OCI-LY7 (cell line): ENCODE measurements around the gene B3GALT6. TPM values are rescaled to one million over a fixed set of nuclear protein-coding genes. Genes with fewer than 3 reads are reported as not detected.

Experiments used
- BruUV-seq: library from RNA; stranded (reverse); fragments of 400-500 nt; replicated peaks from 2 replicates; lab custom pipeline; 2021; lab: Mats Ljungman, UMichigan
- CTCF ChIA-PET: fragments of 300-600 bp; sonication (Branson Sonifier 250); formaldehyde crosslinking; loops from one replicate; lab custom pipeline; 2022; ENCODE audit warnings: antibody characterized with exemption; ENCODE audit not compliant: unreplicated experiment; lab: Charles Lee
- POLR2A ChIA-PET: fragments of 300-600 bp; sonication (Branson Sonifier 250); formaldehyde crosslinking; loops from one replicate; lab custom pipeline; 2022; ENCODE audit warnings: antibody characterized with exemption; lab: Charles Lee
- DNase-seq: peaks from one replicate; pipeline ENCODE4 v3.0.0-alpha.2; 2015; ENCODE audit warnings: low spot score
- H2AFZ ChIP-seq: fragments of 200-600 bp; sonication (generic), shearing (Covaris generic); 2 replicates; pipeline ENCODE4 v1.6.1; 2014; ENCODE audit warnings: mild to moderate bottlenecking, antibody characterized with exemption, low read length, moderate library complexity
- H3K27ac ChIP-seq: fragments of 200-600 bp; sonication (generic); 2 replicates; pipeline ENCODE4 v1.5.1; 2014; ENCODE audit warnings: mixed run types, low read depth, mild to moderate bottlenecking, moderate library complexity, low read length, inconsistent platforms; ENCODE audit not compliant: poor library complexity, severe bottlenecking
- H3K36me3 ChIP-seq: fragments of 200-600 bp; sonication (generic); 2 replicates; pipeline ENCODE4 v1.6.1; 2014; ENCODE audit warnings: mild to moderate bottlenecking, antibody characterized with exemption, low read length, moderate library complexity, mixed read lengths; ENCODE audit not compliant: insufficient read depth
- H3K4me1 ChIP-seq: fragments of 200-600 bp; sonication (generic); 2 replicates; pipeline ENCODE4 v1.5.1; 2014; ENCODE audit warnings: mild to moderate bottlenecking, low read length; ENCODE audit not compliant: insufficient read depth, poor library complexity, severe bottlenecking
- H3K4me2 ChIP-seq: fragments of 200-600 bp; sonication (generic); 2 replicates; pipeline ENCODE4 v1.6.1; 2014; ENCODE audit warnings: mild to moderate bottlenecking, low read length
- H3K4me3 ChIP-seq: fragments of 200-600 bp; sonication (generic); 2 replicates; pipeline ENCODE4 v1.5.1; 2014; ENCODE audit warnings: mild to moderate bottlenecking, low read depth, low read length; ENCODE audit not compliant: poor library complexity, severe bottlenecking
- H3K79me2 ChIP-seq: fragments of 200-600 bp; sonication (generic); 2 replicates; pipeline ENCODE4 v1.6.1; 2016; ENCODE audit warnings: low read depth, mild to moderate bottlenecking, low read length, moderate library complexity, mixed read lengths; ENCODE audit not compliant: insufficient read depth
- H3K9me2 ChIP-seq: fragments of 200-600 bp; sonication (generic); 2 replicates; pipeline ENCODE4 v1.6.1; 2016; ENCODE audit warnings: mild to moderate bottlenecking, low read length, mixed read lengths; ENCODE audit not compliant: insufficient read depth
- H3K9me3 ChIP-seq: fragments of 200-600 bp; sonication (generic); 2 replicates; pipeline ENCODE4 v1.6.1; 2014; ENCODE audit warnings: mild to moderate bottlenecking, mixed run types, low read length, mixed read lengths
- H4K20me1 ChIP-seq: fragments of 200-600 bp; sonication (generic); 2 replicates; pipeline ENCODE4 v1.6.1; 2014; ENCODE audit warnings: mild to moderate bottlenecking, antibody characterized with exemption, low read length, moderate library complexity, mixed read lengths; ENCODE audit not compliant: insufficient read depth
- EZH2phosphoT487 ChIP-seq: fragments of 200-600 bp; sonication (generic); IDR thresholded peaks from 2 replicates; pipeline ENCODE4 v1.6.1; 2018; ENCODE audit warnings: low read depth, borderline replicate concordance, mild to moderate bottlenecking, mixed run types, antibody characterized with exemption, low read length, moderate library complexity, mixed read lengths
- intact Hi-C: fragments of 100-400 bp; cut with micrococcal nuclease; formaldehyde crosslinking; loops from one replicate; pipeline ENCODE4 v1.10.0; 2022; ENCODE audit not compliant: unreplicated experiment
- total RNA-seq, 2 experiments: library from RNA; depleted of rRNA in 1 of 2; stranded (reverse); fragments of >200 nt in 1 of 2; shearing (Covaris generic) in 1 of 2; gene quantifications; 2 replicates each; pipeline ENCODE4 v1.2.3, GENCODE V29; 2014 to 2022
- TF ChIP-seq, protein P1 (sequence below): fragments of 200-600 bp; sonication (generic); conservative IDR thresholded peaks from 2 replicates; pipeline ENCODE4 v1.5.1; 2014; ENCODE audit warnings: mild to moderate bottlenecking, antibody characterized with exemption, low read length, moderate library complexity, mixed read lengths

Gene B3GALT6
- total RNA-seq, 2 experiments from 2014 or later: 27.1 to 36.2 TPM

DNA sequence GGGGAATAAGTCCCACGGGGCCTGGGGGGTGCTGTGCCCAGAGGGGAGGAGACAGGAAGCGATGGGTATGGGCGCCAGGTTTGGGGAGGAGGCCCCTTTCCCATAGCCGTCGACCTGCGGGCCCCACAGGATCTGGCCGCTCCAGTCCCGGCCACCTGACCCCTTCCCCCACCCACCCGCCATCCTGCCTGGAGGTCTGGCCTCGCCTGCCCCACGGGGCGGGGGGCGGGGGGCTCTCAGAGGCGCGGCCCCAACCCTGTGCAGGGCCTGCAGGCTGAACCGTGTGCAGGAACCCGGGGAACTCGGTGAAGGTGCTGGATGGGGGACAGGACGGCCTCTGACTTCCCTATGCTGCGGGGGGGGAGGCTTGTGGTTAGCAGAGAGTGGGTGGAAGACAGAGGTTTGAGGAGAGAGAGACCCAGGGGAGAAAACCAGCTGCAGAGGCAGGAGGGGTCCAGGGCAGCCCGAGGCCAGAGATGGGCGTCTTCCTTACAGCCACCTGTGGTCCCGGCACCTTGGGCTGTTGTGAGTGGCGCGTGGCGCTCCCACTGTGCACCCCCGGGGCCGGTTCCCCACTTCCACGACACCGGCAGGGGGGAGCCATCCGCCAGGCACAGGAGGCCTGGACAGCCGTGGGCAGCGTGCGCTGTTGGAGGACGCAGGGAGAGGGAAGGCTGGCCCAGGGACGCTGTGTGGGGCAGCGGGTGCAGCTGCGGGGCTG is 23.2 kb upstream of the B3GALT6 start:
- intact Hi-C loops: no loop called here
- no peak overlapping the region for H3K27ac ChIP-seq
- CTCF ChIA-PET: no interaction called here

DNA sequence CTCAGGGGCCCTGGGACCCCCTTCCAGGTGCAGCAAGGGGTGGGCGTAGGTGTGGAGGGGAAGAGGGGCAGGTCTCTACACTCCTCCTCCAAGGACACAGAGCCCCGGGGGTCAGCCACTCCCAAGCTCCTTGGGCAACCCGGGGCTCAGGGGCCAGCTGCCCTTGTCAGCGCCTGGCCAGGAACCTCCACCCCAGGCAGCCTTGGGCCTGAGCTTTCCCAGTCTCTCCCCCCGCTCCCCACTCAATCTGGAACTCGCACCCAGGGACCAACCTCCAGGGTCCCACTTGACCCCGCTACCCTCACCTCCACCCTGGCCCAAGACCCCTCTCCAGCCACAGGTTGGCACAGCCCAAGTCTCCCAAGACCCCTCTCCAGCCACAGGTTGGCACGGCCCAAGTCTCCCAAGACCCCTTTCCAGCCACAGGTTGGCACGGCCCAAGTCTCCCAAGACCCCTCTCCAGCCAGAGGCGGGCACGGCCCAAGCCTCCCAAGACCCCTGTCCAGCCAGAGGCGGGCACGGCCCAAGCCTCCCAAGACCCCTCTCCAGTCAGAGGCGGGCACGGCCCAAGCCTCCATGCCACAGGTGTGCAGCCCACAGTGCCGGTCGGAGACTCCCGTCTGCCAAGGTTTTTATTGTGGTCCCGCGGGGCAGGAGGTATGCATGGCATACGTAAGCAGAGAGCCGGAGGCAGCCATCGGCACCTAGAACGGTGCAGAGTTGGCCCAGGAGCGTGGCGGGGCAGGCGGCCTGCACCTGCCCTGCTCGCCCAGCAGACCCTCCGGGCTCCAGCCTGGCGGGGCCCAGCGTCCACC is 21.1 kb upstream of the B3GALT6 start:
- Histone ChIP-seq H3K9me2 (no peaks in the 10 kb centered on the region), H4K20me1 (no peaks in the 10 kb centered on the region), H2AFZ (no peak overlapping the region), H3K27ac (no peak overlapping the region), H3K36me3 (no peaks in the 10 kb centered on the region), H3K4me3 (no peak overlapping the region), H3K4me2 (no peak overlapping the region), H3K4me1 (peaks cover 7% of the 10 kb centered on the region), H3K9me3 (no peaks in the 10 kb centered on the region), H3K79me2 (no peaks in the 10 kb centered on the region)
- BruUV-seq: no TSS peak
- CTCF ChIA-PET: no interaction called here
- intact Hi-C loops: no loop called here
- POLR2A ChIA-PET: no interaction called here
- TF ChIP-seq EZH2phosphoT487: no peak
- TF ChIP-seq, protein P1, sequence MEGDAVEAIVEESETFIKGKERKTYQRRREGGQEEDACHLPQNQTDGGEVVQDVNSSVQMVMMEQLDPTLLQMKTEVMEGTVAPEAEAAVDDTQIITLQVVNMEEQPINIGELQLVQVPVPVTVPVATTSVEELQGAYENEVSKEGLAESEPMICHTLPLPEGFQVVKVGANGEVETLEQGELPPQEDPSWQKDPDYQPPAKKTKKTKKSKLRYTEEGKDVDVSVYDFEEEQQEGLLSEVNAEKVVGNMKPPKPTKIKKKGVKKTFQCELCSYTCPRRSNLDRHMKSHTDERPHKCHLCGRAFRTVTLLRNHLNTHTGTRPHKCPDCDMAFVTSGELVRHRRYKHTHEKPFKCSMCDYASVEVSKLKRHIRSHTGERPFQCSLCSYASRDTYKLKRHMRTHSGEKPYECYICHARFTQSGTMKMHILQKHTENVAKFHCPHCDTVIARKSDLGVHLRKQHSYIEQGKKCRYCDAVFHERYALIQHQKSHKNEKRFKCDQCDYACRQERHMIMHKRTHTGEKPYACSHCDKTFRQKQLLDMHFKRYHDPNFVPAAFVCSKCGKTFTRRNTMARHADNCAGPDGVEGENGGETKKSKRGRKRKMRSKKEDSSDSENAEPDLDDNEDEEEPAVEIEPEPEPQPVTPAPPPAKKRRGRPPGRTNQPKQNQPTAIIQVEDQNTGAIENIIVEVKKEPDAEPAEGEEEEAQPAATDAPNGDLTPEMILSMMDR: no peak
- no peak for DNase-seq

More for the DNA sequence above, 23.2 kb upstream of the B3GALT6 start:
- Histone ChIP-seq H3K4me3 (no peak overlapping the region), H3K9me2 (no peaks in the 10 kb centered on the region), H3K36me3 (no peaks in the 10 kb centered on the region), H4K20me1 (no peaks in the 10 kb centered on the region), H2AFZ (no peak overlapping the region), H3K9me3 (no peaks in the 10 kb centered on the region), H3K4me1 (peaks cover 7% of the 10 kb centered on the region), H3K79me2 (no peaks in the 10 kb centered on the region), H3K4me2 (no peak overlapping the region)
- DNase-seq: no peak
- POLR2A ChIA-PET: no interaction called here
- no peak for TF ChIP-seq EZH2phosphoT487
- TF ChIP-seq, protein P1: no peak
- no TSS peak for BruUV-seq
